Stimulated activated CD4-positive, alpha-beta T cell treated with anti-CD3 and anti-CD28 coated beads, Interleukin-4, amount 100 ng/mL, for 24 hours (primary cell): ENCODE results near the gene TRAPPC8.
"Not testable (repeated sequence)": the region's sequence is repeated elsewhere in the genome, so short reads cannot be mapped to it uniquely, and the experiment has no call there.

Source experiments
- DNase-seq: peaks from one replicate; pipeline ENCODE4 v3.0.0-alpha.2; 2020

Gene TRAPPC8

GRCh38 chr18:31943878-31944816 is 1.2 kb upstream of the TRAPPC8 start:
- DNase-seq = no peak

GRCh38 chr18:31942291-31942998 is 483 bp downstream of the TRAPPC8 start:
- peak; percentile 39 for DNase-seq

GRCh38 chr18:31941010-31941809 is 1.7 kb downstream of the TRAPPC8 start:
- DNase-seq = no peak

GRCh38 chr18:31934773-31935172 is 8.2 kb downstream of the TRAPPC8 start:
- not testable (repeated sequence) for DNase-seq

GRCh38 chr18:31931886-31932240 is 11.1 kb downstream of the TRAPPC8 start:
- no peak for DNase-seq

- DNase-seq = no peak
Measured at GRCh38 chr18:31931163-31931885, 11.6 kb downstream of the TRAPPC8 start.

GRCh38 chr18:31929273-31929672 is 13.7 kb downstream of the TRAPPC8 start:
- no peak for DNase-seq

- not testable (repeated sequence) for DNase-seq
Measured at GRCh38 chr18:31926988-31927387, 15.9 kb downstream of the TRAPPC8 start.

GRCh38 chr18:31920277-31920676 is 22.7 kb downstream of the TRAPPC8 start:
- no peak for DNase-seq

- DNase-seq = not testable (repeated sequence)
Measured at GRCh38 chr18:31919366-31919765, 23.6 kb downstream of the TRAPPC8 start.

GRCh38 chr18:31918733-31919132 is 24.2 kb downstream of the TRAPPC8 start:
- no peak for DNase-seq

- no peak for DNase-seq
Measured at GRCh38 chr18:31901063-31901462, 41.9 kb downstream of the TRAPPC8 start.

GRCh38 chr18:31899771-31900170 is 43.2 kb downstream of the TRAPPC8 start:
- not testable (repeated sequence) for DNase-seq

GRCh38 chr18:31892936-31893335 is 50.0 kb downstream of the TRAPPC8 start:
- no peak for DNase-seq

GRCh38 chr18:31891566-31891965 is 51.4 kb downstream of the TRAPPC8 start:
- DNase-seq = no peak

GRCh38 chr18:31884020-31884419 is 58.9 kb downstream of the TRAPPC8 start:
- DNase-seq = no peak

- DNase-seq = no peak
Measured at GRCh38 chr18:31880186-31880898, 62.6 kb downstream of the TRAPPC8 start.

- DNase-seq = no peak
Measured at GRCh38 chr18:31878358-31878757, 64.6 kb downstream of the TRAPPC8 start.

- DNase-seq = no peak
Measured at GRCh38 chr18:31877900-31878299, 65.0 kb downstream of the TRAPPC8 start.

- no peak for DNase-seq
Measured at GRCh38 chr18:31876707-31877106, 66.2 kb downstream of the TRAPPC8 start.

GRCh38 chr18:31875301-31875700 is 67.6 kb downstream of the TRAPPC8 start:
- no peak for DNase-seq

GRCh38 chr18:31863103-31863502 is 79.8 kb downstream of the TRAPPC8 start:
- no peak for DNase-seq
